ENCODE results near the gene SLC22A23.

The SLC22A23 gene

DNA sequence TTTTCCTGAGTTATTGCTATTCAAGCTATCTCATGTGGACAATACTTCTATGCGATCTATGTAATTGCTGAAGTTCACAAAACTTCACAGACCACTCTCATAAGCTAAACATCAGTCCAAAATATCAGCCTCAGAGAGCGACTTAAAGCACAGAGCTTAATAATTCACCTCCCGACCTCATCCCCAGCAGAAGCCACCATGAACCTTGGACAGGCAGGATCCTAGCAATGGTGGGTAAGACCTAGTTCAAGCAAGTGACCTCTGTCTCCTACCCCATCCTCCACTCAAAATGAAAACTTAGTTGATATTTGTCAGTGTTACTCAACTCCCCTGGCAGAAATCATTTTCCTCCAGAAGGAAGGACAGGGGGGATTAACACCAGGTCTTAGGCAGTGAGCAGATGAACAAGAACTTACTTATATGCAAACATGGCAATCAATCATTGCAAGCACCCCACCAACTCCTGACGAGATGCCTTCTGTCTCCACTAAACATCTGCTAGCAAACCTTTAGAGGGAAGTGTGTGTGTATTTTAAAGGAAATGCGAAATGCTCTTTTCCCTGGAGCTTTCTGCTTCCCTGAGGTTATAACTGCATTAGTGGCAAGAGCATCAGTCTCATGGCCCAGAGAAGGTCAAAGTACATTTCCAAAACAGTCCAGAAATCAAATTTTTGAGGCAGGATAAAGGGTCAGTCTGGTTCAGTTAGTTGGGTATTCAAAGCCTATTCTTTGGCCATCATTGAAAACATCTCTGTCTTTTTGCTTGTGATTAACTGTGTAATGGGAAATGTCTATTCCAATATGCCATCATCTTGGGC, 90.0 kb downstream of the SLC22A23 start:
- no peak for DNase-seq

DNA sequence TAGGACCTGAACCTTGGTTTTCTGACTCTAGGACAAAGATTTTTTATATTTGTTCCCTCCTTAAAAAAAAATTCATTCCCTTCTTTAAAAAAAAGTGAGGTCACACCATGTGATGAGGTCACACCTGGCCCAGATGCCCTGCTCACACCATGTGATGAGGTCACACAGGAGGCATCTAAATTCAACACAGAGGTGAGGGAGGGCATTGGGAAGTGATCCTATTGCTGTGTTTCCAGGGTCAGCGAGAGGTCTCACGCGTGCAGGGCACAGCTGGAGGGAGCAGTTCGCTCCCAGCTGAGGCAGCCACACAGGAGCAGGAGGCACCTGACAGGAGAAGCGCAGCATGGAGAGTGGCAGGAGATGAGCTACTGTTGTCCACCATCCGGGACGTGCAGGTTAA, 92.5 kb downstream of the SLC22A23 start:
- DNase-seq: no peak

DNA sequence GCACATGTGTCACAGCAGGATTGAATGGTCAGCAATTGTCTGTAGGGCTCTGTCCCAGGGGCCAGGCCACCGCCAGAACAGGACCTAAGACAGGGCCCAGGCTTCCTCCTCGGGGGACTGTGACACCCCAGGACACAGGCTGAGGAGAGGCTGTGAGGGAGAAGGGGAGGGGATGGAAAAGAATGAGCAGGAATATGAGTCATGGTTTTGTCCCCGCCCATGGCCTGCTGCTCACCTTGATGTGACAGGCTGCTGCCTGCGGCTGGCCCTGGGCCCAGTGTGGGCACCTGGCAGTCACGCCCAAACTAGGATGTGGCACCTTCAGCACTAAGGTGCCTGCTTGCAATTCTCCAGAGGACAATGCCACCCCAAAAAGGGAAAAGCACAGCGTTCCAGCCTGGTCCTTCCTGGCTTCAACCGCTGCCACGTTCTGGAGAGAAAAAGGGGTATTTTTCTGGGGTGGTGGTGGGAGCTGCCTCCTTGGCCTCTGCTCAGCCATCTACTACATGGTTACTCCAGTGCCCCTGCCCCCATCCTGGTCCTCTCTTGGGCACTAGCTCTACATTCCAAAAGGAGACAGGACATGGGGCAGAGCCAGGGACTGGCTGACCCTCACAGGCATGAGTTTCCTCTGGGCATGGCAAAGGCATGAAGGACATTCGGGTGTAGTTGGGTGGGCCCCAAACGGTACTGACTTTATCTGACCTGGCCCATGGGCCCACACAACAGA, 93.4 kb downstream of the SLC22A23 start:
- DNase-seq: no peak

DNA sequence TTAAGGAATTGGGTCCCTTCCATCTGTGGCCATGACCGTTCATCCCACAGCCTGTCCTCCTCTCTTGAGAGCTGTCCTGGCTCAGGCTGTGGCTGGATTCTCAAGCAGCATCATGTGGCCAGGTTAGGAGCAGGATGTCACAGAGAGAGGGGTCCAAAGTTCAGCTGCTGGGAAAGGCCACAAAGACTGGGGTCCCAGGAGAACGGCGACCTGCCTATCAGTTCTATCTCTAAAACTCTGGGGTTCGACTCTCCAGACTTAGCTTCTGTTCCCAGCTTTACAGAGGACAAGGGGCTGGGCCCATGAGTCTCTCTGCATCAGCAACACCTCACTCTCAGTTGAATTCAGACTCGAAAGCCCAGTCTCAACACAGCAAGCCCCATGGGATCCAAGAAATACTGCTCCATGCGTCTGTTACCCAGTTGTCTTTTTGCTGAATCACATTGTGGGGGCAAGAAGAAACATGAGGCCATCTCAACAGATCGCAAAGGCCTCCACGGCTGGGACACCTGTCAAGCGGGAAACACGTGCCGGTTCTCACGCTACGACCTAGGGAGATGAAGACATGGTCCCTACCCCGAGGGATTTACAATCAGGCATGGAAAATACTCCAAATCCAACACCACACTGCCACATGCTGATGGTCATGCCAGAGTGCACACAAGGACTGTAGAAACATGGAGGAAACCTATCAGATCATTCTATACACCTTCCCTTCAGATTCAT, 95.4 kb downstream of the SLC22A23 start:
- no peak for DNase-seq

DNA sequence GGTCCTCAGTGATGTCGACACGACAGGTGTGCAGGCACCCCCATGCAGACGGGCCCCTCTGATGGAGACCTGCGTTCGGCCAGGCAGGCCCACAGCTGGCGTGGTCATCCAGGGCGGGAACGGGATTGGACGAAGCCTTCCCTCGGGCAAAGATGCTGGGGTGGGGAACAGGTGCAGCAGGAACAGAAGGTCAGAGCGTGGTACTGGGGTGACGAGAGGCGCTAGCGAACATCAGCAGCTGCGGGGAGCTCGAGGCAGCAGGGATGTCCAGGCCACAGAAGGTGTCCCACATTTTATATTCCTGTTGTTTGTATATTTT, 96.2 kb downstream of the SLC22A23 start:
- DNase-seq: no peak

DNA sequence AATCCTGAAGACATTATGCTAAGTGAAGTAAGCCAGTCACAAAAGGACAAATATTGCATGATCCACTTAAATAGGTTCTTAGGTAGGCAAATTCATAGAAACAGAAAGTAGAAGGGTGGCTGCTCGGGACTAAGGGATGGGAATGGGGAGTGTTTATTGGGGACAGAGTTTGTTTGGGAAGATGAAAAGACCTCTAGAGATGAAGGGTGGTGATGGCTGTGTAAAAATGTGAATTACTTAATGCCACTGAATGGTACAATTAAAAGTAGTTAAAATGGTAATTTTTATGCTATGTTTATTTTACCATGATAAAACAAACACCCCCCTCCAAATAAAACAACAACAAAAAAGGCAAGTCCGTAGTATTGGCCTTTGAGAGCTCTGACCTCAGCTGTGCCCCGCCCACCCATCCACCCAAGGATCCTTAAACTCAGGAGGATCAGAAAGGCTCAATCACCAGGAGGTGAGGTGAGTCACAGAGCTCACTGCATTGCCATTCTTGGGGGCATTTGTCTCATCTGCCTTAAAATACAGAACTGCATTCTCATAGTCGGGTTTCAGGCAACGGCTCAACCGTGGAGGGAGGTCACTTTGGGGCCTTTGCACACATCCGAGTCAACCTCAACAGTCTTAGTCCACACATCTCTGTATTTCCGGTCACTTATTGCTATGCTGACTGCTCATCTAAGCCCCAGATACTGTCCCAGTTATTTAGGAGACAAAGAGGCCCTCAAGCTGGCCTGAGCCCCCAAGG, 96.7 kb downstream of the SLC22A23 start:
- DNase-seq: no peak

DNA sequence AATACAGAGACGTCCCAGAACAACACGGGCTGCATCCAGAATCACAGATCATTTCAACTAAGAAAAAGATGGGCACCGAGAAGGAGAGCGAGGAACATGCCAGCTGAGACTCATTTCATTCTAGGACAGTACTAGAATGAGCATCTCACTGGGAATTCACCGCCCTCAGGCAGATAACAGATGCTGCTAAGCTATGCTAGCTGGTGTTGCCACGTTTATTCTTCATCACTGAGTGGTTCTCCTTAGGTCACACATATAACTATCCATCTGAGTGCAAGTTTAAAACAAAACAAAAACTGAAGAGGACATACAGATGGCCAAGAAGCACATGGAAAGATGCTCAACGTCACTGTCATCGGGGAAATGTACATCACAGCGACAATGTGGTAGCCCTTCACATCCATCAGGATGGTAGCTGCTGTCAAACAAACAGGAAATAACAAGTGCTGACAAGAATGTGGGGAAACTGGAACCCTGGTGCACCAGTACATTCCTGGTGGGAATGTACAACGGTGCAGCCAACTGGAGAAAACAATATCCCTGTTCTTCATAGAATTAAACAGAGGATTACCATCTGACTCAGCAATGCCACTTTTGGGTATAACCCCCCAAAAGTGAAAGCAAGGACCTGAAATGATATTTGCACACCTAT, 97.6 kb downstream of the SLC22A23 start:
- DNase-seq: no peak

DNA sequence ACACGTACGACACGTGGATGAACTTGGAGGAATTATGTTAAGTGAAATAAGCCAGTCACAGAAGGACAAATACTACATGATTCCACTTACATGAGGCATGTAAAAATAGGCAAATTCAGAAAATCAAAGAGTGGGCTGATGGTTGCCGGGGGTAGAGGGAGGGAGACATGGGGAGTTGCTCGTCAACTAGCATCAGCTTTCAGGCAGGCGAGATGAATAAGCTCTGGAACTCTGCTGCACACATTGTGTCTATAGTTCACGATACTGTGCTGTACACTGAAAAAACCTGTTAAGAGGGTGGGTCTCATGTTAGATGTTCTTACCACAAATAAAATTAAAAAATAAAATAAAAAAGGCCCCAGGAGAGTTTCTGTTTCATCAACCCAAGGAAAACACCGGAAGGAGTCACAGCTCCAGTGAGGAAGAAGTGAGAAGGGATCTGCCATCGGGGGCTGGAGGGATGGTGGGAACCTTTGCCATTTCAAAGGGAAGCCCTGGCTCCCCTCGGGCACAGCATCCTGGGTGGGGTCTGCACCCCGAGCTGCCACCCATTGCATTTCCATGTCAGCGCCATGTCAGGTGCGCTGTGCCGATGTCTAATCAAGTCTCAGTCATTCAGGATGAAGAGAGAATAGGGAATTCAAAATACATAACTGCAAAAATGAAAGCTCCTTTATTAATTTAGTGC, 98.3 kb downstream of the SLC22A23 start:
- DNase-seq: no peak

DNA sequence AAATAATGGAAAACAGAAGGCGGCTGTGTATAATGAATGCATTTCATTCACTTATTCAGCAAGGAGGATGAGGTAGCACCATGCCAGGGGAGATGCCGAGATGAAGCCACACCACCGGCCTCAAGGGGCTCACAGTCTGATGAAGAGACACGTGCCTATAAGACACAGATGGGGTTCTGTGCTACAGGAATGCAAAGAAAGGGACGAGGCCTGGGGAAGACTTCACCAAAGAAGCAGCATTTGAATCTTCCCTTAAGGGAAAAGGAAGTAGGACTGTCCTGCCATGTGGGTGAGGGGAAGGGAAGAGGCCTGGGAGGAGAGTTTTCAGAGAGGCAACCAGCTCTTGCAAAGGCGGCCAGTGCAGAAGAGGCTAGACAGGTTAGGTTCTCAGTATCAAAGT, 99.2 kb downstream of the SLC22A23 start:
- no peak for DNase-seq

DNA sequence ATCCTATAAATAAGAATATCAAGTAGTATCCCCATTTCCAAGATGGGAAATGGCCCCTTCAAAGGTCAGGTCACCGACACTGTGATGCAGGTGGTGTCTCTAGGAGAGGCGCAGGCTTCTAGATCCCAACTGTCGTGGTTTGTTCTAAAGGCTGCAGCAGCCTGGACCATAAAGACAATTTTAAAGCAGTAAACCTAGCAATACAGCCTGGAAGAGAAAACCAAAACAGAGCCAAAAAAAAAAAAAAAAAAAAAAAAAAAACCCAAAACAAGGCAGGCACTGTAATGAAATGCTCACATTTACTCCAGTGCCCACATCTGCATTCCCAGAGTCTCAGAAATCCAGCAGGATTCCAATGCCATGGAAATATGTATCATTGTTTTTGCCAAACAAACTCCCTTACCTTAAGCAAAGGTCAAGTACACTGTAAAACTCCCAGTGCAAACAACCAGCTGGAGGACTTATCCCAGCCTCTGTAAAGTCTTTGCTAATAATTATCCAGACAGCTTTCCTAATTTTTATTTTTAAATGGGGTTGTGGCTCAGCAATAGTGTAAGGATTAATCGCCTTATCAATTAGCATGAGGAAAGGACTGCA, 99.9 kb downstream of the SLC22A23 start:
- no peak for DNase-seq

DNA sequence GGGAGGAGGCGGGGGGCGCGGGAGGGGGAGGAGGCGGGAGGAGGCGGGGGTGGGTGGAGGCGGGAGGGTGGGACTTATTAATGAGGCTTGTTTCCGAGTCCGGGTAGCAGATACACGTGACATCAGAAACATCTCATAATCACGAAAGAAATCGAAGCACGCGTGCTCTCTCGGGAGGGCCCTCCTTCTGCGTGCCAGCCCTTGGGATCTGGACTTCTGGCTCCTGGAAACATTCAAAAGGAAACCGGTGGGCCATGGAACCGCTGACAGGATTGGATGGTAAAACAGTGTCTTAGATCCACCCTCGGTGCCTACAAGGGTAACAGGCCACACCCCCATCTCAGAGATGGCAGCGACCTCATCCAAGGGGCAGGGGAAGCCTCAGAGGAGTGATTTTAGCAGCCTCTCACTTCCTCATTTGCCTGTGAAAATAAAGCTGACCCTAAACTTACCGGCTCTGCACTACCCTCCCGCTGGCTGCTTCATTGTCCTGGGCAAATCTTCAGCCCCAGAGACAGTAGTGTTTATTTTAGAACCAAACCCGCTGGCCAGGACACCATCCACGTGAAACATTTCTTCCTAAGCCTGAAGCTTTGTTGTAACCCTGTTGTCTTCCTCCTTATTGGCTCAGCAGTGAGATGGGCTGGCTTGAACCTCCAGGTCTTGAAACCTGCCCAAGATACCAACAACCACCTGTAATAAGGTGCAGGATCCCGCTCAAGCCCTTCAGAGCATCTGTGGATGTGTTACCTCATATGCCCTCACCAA, 100.6 kb downstream of the SLC22A23 start:
- DNase-seq: peak; percentile 34 to 48

DNA sequence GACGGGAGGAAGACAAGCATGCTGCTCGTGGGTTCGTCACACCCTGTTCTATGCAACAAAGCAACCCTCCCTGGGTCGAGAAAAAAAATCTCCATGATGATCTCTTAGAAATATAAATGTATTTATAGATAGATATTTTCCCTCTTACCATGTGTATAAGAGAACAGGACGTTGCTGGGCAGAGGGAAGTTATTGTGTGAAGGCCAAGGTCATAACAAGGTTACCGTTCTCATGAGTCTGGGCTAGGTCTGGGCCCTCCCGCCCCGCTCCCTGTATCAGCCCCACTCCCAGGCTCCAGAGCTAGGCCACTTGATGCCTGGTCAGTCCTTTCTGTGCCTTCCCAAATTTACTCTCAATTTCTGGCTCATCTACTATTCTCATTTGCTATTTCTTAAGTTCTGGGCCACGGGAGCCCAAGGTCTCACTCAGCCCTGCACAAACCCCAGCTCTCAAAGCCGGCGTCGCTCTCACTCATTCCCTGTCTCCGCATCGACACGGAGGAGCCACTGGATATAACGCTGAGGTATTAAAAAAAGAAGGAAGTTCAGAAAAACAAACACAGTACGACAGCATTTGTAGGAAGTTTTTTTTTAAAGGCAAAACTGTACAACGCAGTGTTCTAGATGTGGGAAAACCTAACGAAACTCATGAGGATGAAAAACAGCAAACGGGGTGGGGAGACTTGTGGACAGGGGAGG, 101.3 kb downstream of the SLC22A23 start:
- no peak for DNase-seq

DNA sequence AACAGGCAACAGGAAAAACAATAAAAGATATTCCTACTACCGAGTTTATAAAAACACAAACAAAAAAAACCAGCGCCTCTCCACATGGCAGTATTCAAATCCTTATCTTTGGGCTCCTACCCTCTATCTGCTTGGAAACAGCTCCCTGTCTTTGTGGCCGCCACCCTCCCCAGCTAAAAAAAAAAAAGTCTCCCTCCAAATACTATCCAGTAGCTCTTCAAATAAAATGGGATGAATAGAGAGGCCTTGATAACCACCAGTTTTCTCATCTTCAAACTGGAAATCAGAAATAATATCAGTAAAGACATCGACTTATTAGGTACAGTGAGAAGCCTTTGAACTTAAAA, 101.9 kb downstream of the SLC22A23 start:
- no peak for DNase-seq

DNA sequence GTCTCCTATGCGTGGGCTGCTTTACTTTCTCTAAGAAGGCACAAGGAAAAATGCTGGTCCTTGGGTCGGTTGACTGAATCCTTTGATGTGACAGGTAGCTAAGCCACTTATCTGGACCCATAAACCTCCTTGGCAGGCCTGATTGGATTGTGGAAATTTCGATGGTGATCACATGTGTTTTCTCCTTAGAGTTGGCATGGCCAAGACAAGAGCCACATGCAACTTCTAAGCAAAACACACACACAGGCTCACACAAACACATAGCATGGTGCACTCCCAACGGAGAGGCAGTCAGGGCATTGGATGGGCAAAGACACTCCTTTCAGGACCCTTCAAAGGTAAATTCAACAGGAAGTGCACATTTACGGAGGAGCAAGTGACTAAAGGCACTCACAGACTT, 102.9 kb downstream of the SLC22A23 start:
- DNase-seq: no peak

DNA sequence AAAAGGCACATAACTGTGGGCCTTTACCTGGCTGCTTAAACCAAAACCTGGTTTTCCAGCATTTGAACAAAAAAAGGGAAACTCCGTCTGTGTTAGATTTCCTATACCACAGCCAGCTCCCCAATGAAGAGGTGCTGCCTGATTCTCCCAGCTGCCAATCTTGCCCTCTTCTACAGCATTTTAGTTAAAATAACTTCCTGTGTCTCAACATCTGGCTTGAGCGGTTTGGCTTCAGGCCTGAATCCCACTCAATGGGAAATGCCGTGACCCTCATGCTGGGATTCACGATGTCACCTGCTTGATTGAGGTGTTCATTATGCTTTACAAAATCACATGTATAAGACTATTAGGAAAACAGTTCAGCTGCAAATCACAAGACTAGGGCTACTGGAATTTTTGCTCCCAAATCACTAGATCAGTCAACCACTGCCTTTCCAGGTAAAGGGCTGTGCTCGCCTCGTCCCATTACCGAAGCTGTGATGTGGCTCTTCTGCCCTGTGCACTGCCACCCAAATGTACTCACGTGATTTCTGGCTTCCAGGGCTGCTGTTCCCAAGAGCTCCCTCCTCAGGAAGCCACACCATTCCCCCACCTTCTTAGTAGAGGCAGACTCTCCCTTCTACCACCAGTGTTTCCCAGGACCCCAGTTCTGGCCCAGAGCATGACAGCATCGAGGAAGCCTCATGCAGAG, 103.5 kb downstream of the SLC22A23 start:
- no peak for DNase-seq

DNA sequence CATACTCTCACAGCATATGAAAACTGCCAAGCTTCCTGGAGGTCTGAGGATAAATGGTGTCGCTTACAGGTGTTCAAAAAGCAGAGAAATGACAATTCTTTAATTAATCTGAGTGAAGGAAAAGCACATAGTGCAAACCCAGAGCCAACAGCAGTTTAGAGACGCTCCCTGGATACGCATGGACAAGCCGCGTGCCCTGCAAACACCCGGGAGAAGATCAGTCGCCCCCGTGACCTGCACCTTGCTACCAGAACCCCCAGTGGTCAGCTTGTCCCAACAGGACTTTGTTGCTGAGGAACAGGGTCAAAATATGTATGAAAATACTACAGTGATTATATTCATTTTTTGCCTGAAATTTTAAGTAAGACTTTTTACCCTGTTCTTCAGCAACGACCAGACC, 104.2 kb downstream of the SLC22A23 start:
- no peak for DNase-seq

DNA sequence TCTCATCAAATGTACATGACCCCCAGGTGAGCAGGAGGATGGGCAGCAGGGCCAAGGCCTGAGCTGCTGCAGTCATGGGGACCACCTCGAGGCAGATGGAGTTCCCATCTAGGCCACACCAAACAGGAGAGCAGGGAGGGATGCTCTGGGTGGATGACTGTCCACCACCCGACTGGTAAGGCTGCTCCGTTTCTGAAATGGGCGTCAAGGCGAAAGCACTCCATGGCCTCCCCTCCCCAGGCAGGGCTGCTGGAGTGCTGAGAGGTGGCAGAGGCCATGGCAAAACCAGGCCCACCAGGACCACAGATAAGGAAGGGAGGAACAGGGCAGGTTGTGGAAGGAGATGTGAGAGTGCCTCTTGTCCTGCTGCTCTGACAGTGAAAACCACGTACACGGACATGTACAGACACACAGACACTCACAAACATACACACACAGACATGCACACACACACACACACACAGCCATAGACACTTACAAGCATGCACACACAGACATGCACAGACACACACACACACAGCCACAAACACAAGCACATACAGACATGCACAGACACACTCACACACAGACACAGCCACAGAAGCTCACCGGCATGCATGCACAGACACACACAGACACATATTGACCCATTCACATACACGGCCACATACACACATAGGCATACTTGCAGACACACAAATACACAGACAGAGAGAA, 104.9 kb downstream of the SLC22A23 start:
- no peak for DNase-seq

DNA sequence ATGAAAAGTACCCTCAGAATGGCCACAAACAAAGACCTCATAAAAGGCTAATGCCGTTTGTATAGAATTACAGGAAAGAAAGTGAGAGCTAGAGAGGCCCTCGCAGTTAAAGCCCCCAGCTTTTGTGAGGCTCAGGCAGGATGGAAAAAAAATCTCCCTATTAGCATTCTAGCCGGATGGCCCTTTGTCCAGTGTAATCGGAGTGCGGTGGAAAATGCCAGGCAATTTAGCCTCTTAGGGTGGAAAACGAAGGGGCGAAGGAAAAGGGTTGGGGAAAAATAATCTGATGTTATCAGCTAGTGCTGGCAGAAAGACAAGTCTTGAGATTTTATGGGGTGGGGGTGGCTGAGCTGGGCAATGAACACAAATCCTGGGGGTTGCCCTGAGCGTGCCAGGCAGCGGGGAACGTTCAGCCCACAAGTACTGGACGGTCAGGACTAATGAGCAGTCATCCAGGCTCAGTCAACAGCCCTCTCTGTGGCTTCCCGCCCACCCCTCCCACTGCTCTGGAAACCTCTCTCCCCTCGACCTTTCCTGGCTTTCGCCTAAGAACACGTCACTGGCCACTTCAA, 105.7 kb downstream of the SLC22A23 start:
- no peak for DNase-seq

Data from activated CD4-positive, alpha-beta T cell treated with anti-CD3 and anti-CD28 coated beads, Interleukin-2, amount 50 U/mL, for 48 hours (primary cell).